ENCODE measurements around the gene MDFIC. TPM values are rescaled to one million over a fixed set of nuclear protein-coding genes. Genes with fewer than 3 reads are reported as not detected.

MDFIC gene
- total RNA-seq, 1 experiment from 2014 or later: 7.3 TPM

DNA sequence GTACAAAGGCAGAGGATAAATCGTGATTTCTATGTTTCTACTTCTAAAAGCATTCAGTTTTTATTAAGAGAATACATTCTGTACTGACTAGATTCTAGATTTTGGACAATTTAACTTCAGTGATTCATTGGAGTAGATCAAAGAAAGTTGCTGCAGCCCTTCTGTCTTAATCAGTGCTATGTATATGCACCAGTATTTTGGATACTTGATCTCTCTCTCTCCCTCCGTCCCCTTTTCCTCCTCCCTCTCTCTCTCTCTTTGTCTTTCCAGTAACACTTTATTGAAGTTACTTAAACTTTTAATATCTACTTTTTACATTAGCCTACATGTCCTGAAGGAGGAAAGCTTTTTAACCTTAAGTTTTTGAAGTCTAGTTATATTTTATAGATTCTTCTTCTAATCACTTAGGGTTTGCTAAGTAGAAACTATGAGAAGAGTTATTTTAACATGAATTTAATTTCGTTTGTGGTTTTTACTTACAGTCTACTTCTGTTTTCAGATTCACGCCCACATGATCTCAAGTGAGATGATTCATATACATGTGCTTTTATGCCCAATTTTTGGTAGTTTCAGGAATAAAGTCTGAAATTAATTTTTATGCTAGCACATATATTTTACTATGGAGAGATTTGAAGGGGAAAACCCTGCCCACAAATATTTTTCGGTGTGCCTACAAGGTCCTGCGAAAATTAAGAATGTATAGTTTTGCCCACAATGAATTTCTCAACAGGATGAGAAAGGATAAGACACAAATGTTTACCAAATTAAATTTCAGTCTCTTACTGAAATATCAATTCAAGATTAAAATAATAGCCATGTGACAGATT, 9.1 kb downstream of the MDFIC start:
- intact Hi-C loops (cut with micrococcal nuclease; ENCODE audit: unreplicated experiment) (no loop called here), in situ Hi-C loops (cut with HindIII; ENCODE audit: low pct_unique_long_range_greater_than_20kb, low sequenced_read_pairs) (no loop called here)
- ATAC-seq (no peak), DNase-seq (ENCODE audit: low read depth, low spot score) (no peak)
- no peaks in the 10 kb centered on the region for H3K9me3 ChIP-seq (ENCODE audit: control insufficient read depth, insufficient read depth, low read depth, low read length)
- H3K36me3 ChIP-seq (ENCODE audit: control insufficient read depth, insufficient read depth, low read length): no peaks in the 10 kb centered on the region
- BruUV-seq (replicated peaks): no TSS peak
- no peaks in the 10 kb centered on the region for H3K27me3 ChIP-seq (ENCODE audit: control insufficient read depth, insufficient read depth, low read length)
- ChIA-PET CTCF (no interaction called here), POLR2A (no interaction called here)
- H3K27ac ChIP-seq (ENCODE audit: low read length): no peak overlapping the region
- TF ChIP-seq, protein P1, sequence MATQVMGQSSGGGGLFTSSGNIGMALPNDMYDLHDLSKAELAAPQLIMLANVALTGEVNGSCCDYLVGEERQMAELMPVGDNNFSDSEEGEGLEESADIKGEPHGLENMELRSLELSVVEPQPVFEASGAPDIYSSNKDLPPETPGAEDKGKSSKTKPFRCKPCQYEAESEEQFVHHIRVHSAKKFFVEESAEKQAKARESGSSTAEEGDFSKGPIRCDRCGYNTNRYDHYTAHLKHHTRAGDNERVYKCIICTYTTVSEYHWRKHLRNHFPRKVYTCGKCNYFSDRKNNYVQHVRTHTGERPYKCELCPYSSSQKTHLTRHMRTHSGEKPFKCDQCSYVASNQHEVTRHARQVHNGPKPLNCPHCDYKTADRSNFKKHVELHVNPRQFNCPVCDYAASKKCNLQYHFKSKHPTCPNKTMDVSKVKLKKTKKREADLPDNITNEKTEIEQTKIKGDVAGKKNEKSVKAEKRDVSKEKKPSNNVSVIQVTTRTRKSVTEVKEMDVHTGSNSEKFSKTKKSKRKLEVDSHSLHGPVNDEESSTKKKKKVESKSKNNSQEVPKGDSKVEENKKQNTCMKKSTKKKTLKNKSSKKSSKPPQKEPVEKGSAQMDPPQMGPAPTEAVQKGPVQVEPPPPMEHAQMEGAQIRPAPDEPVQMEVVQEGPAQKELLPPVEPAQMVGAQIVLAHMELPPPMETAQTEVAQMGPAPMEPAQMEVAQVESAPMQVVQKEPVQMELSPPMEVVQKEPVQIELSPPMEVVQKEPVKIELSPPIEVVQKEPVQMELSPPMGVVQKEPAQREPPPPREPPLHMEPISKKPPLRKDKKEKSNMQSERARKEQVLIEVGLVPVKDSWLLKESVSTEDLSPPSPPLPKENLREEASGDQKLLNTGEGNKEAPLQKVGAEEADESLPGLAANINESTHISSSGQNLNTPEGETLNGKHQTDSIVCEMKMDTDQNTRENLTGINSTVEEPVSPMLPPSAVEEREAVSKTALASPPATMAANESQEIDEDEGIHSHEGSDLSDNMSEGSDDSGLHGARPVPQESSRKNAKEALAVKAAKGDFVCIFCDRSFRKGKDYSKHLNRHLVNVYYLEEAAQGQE (IDR thresholded peaks at IDR 0.05; ENCODE audit: insufficient read depth in 1 of 2, low read depth in 2 of 2, low read length in 1 of 2): no peak
- TF ChIP-seq CTCF (IDR thresholded peaks at IDR 0.05) (no peak), SIN3A (IDR thresholded peaks at IDR 0.05; ENCODE audit: borderline replicate concordance, insufficient read depth, low read depth, low read length) (no peak), TCF7L2 (IDR thresholded peaks at IDR 0.05; ENCODE audit: low read depth, low read length) (no peak), POLR2AphosphoS5 (IDR thresholded peaks at IDR 0.05; ENCODE audit: low read depth, low read length) (no peak)
- no peak overlapping the region for H3K4me3 ChIP-seq (ENCODE audit: low read depth in 2 of 2, low read length in 2 of 2)
- H3K4me1 ChIP-seq (ENCODE audit: control insufficient read depth, insufficient read depth, low read length): no peaks in the 10 kb centered on the region

- POLR2A ChIA-PET: no interaction called here
- intact Hi-C loops (cut with micrococcal nuclease; ENCODE audit: unreplicated experiment): no loop called here
- no peak overlapping the region for H3K4me3 ChIP-seq (ENCODE audit: low read depth in 2 of 2, low read length in 2 of 2)
- no peaks in the 10 kb centered on the region for H3K27me3 ChIP-seq (ENCODE audit: control insufficient read depth, insufficient read depth, low read length)
- H3K36me3 ChIP-seq (ENCODE audit: control insufficient read depth, insufficient read depth, low read length): no peaks in the 10 kb centered on the region
- H3K4me1 ChIP-seq (ENCODE audit: control insufficient read depth, insufficient read depth, low read length): no peaks in the 10 kb centered on the region
- CTCF ChIA-PET: no interaction called here
- ATAC-seq (no peak), DNase-seq (ENCODE audit: low read depth, low spot score) (no peak)
- no peaks in the 10 kb centered on the region for H3K9me3 ChIP-seq (ENCODE audit: control insufficient read depth, insufficient read depth, low read depth, low read length)
- BruUV-seq (replicated peaks): no TSS peak
- no peak overlapping the region for H3K27ac ChIP-seq (ENCODE audit: low read length)
- in situ Hi-C loops (cut with HindIII; ENCODE audit: low pct_unique_long_range_greater_than_20kb, low sequenced_read_pairs): no loop called here
- TF ChIP-seq CTCF (IDR thresholded peaks at IDR 0.05) (no peak), TCF7L2 (IDR thresholded peaks at IDR 0.05; ENCODE audit: low read depth, low read length) (no peak), SIN3A (IDR thresholded peaks at IDR 0.05; ENCODE audit: borderline replicate concordance, insufficient read depth, low read depth, low read length) (no peak), POLR2AphosphoS5 (IDR thresholded peaks at IDR 0.05; ENCODE audit: low read depth, low read length) (no peak)
- TF ChIP-seq, protein P1 (IDR thresholded peaks at IDR 0.05; ENCODE audit: insufficient read depth in 1 of 2, low read depth in 2 of 2, low read length in 1 of 2): no peak
These were observed 9.7 kb downstream of the MDFIC start for GRCh38 chr7:114931656-114932011.
